DOHH2 (cell line): ENCODE measurements around the gene EPYC.

ENCODE experiments used
- CTCF ChIP-seq: fragments of 200-600 bp; sonication (generic); IDR thresholded peaks from one replicate; pipeline ENCODE4 v1.5.1; 2014; ENCODE audit warnings: antibody characterized with exemption, mild to moderate bottlenecking, low read depth, low read length; ENCODE audit not compliant: poor library complexity, severe bottlenecking
- EZH2phosphoT487 ChIP-seq: fragments of 200-600 bp; sonication (generic); IDR thresholded peaks from 2 replicates; pipeline ENCODE4 v1.6.1; 2017; ENCODE audit warnings: borderline replicate concordance, mild to moderate bottlenecking, antibody characterized with exemption, low read length, moderate library complexity, mixed read lengths

GRCh38 chr12:91019455-91019854 is 14.7 kb upstream of the EPYC start:
- TF ChIP-seq CTCF (no peak), EZH2phosphoT487 (no peak)
